Ovary (tissue), 3 donors: ENCODE results near the gene SRC.

Source experiments
- EP300 ChIP-seq: sonication (generic); formaldehyde crosslinking; IDR thresholded peaks from one replicate; pipeline ENCODE4 v1.6.1; 2017; ENCODE audit warnings: antibody characterized with exemption
- POLR2A ChIP-seq: fragments of 450-650 bp; IDR thresholded peaks from one replicate; pipeline ENCODE4 v1.6.1; 2017; ENCODE audit warnings: antibody characterized with exemption, mild to moderate bottlenecking, moderate library complexity
- TF ChIP-seq, protein P1 (sequence below), 3 donors: fragments of 450-650 bp in 2 of 3; fragments of 200-600 bp in 1 of 3; IDR thresholded peaks; one replicate each; pipeline versions ENCODE4 v1.5.1 to v1.8.0; 2016 to 2022; ENCODE audit warnings: antibody characterized with exemption in 3 of 3, mild to moderate bottlenecking in 1 of 3
- donor health status: DM: no; HTN: no; CAD: no.

DNA sequence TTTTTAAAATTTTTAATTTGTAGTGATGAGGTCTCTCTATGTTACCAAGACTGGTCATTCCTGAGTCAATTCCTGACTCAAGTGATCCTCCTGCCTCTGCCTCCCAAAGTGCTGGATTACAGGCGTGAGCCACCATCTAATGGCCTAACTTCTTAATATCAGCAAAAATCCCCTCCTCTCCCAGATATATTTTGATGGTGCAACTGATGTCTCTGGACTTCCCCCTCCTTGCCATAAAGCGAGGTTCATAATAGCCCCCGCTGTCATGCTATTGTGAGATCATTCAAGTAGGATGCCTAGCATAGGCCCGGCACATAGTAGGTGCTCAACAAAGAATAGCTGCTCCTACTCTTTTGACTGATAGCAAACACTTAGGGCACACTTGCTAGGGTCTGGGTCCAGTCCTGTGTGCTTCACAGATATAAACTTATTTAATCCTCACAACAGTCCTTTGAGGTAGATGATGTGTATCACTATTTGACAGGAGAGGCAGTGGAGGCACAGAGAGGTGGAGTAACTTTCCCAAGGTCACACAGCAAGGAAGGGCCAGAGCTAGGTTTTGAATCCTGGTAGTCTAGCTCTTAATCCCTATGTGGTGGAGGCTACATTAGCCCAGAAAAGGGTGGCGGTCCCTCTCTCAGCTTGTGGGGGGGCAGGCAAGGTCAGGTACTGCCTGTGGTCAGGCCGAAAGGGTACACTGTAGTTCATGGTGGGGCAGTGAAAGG, 14.6 kb downstream of the SRC start:
- TF ChIP-seq POLR2A: no peak
- TF ChIP-seq, protein P1, sequence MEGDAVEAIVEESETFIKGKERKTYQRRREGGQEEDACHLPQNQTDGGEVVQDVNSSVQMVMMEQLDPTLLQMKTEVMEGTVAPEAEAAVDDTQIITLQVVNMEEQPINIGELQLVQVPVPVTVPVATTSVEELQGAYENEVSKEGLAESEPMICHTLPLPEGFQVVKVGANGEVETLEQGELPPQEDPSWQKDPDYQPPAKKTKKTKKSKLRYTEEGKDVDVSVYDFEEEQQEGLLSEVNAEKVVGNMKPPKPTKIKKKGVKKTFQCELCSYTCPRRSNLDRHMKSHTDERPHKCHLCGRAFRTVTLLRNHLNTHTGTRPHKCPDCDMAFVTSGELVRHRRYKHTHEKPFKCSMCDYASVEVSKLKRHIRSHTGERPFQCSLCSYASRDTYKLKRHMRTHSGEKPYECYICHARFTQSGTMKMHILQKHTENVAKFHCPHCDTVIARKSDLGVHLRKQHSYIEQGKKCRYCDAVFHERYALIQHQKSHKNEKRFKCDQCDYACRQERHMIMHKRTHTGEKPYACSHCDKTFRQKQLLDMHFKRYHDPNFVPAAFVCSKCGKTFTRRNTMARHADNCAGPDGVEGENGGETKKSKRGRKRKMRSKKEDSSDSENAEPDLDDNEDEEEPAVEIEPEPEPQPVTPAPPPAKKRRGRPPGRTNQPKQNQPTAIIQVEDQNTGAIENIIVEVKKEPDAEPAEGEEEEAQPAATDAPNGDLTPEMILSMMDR (IDR thresholded peaks at IDR 0.05): no peak
- no peak for TF ChIP-seq EP300
